ENCODE data around the gene DDO.

- TF ChIP-seq CTCF (IDR thresholded peaks at IDR 0.05) (no peak), ZFX (IDR thresholded peaks at IDR 0.05; ENCODE audit: borderline replicate concordance) (no peak)
Observed at GRCh38 chr6:110352563-110353262, 62.7 kb downstream of the DDO start.
